HG03064 (cell line): ENCODE results near the gene CFAP92.

Source experiments
- ATAC-seq: cut with Tn5 transposase; IDR thresholded peaks from one replicate; pipeline ENCODE4 v1.9.1; 2021; ENCODE audit warnings: low read depth; ENCODE audit not compliant: unreplicated experiment

Gene CFAP92

GRCh38 chr3:128991355-128991895 lies 2.5 kb downstream of the CFAP92 start:
- ATAC-seq, result no peak

- ATAC-seq, result no peak
These were observed 5.6 kb downstream of the CFAP92 start for GRCh38 chr3:128988286-128988685.

- ATAC-seq, result no peak
These were observed 6.4 kb downstream of the CFAP92 start for GRCh38 chr3:128987302-128988100.

GRCh38 chr3:128984596-128984995 lies 9.3 kb downstream of the CFAP92 start:
- no peak for ATAC-seq

- ATAC-seq, result no peak
These were observed 10.4 kb downstream of the CFAP92 start for GRCh38 chr3:128983293-128984069.

- ATAC-seq, result no peak
These were observed 18.6 kb downstream of the CFAP92 start for GRCh38 chr3:128975276-128975675.

GRCh38 chr3:128973988-128974564 lies 19.8 kb downstream of the CFAP92 start:
- ATAC-seq, result no peak

GRCh38 chr3:128971421-128972100 lies 22.3 kb downstream of the CFAP92 start:
- ATAC-seq, result no peak

- ATAC-seq, result no peak
These were observed 23.2 kb downstream of the CFAP92 start for GRCh38 chr3:128970740-128971047.

GRCh38 chr3:128969993-128970739 lies 23.7 kb downstream of the CFAP92 start:
- ATAC-seq, result no peak

- ATAC-seq, result no peak
These were observed 26.0 kb downstream of the CFAP92 start for GRCh38 chr3:128967748-128968355.

GRCh38 chr3:128965818-128966217 lies 28.1 kb downstream of the CFAP92 start:
- ATAC-seq, result no peak

GRCh38 chr3:128965280-128965679 lies 28.6 kb downstream of the CFAP92 start:
- ATAC-seq, result no peak

- no peak for ATAC-seq
These were observed 37.4 kb downstream of the CFAP92 start for GRCh38 chr3:128956440-128956839.

GRCh38 chr3:128950223-128950938 lies 43.5 kb downstream of the CFAP92 start:
- ATAC-seq, result no peak

GRCh38 chr3:128949158-128949557 lies 44.7 kb downstream of the CFAP92 start:
- no peak for ATAC-seq

- ATAC-seq, result no peak
These were observed 47.5 kb downstream of the CFAP92 start for GRCh38 chr3:128946411-128946810.

- ATAC-seq, result no peak
These were observed 48.0 kb downstream of the CFAP92 start for GRCh38 chr3:128945878-128946175.
